OCI-M1 (cell line): ENCODE measurements around the gene GLI3.
A peak's percentile ranks its signal among the peaks of the same experiment; 100 is the strongest.

Experiments used
- DNase-seq: peaks from one replicate; lab custom pipeline; 2025; lab: John Stamatoyannopoulos, UW

Gene GLI3

DNA sequence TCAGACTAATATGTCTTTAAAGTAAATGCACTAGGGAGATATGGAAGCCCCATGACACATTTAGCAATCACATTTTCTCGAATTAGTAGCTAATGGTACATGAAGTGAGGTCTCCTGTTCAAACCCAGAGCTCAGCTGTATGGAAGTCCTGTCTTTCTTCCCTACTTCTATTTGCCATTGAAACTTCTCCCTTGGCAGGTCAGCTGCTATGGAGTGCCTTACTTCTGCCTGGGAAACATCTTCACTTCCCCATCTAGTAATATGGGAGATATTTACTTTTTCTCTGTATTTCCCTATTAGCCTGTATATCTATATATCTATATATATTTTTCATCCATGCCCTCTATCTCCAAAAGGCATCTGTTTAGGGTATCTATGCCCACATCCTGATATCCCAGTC lies 308.8 kb downstream of the GLI3 start:
- no peak for DNase-seq

DNA sequence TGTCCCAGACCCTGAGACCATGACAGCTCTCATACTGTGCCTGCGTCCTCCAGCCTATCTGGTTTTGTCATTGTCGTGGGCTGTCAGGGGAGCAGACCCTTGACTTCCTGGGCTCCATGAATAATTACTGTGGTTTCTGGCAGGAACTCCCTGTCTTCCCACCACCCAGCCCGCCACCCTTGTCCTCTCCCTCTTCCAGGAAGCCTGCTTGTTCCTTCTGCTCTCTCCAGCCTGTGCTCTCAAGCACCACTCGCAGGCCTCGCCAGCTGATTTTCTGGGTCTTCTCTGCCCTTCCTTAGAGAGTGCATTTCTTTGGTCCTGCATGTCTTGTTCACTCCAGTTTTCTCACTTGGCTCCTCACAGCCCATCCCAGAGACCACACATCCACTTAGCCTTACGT lies 309.6 kb downstream of the GLI3 start:
- no peak for DNase-seq

- DNase-seq: no peak
Observed at GRCh38 chr7:41925946-41926345, 311.1 kb downstream of the GLI3 start.

DNA sequence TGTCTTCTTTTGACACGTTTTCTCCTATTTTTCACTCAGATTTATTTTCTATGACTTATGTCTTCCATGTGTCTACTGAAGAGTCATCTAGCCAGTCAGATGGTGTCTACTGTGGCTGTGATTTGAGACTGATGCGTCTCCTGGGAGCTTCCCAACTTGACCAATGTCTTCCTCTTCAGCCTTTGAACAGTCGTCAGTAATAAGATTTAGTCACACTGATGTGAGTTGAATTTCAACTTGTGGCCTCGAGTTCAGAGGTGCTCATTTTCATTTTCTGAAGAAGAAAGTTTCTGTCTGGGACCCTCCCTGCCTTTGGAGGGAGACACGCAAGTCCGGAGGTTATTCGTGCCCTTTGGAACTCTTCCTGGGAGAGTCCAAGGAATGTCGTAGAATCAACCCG lies 312.2 kb downstream of the GLI3 start:
- DNase-seq: no peak

- DNase-seq: no peak
Observed at GRCh38 chr7:41922373-41922772, 314.6 kb downstream of the GLI3 start.

GRCh38 chr7:41921453-41921981 lies 315.5 kb downstream of the GLI3 start:
- DNase-seq: no peak

DNA sequence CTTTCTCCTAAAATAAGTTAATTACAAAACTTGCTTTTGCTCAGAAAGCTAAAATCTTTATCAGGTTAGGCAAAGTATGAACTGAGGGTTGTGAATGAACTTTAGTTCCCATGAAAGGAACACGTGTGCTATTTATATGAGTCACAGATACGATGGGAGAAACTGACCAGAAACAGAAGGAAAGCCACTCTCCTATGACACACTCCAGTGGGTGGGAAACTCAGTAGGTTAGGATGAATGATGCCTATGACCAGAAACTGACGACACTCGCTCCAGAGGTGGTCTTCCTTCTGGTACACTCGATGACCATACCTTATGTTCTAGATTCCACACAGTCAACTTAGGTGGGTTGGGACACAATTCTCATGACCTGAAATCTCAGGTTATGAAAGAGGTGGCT lies 318.4 kb downstream of the GLI3 start:
- DNase-seq: no peak

DNA sequence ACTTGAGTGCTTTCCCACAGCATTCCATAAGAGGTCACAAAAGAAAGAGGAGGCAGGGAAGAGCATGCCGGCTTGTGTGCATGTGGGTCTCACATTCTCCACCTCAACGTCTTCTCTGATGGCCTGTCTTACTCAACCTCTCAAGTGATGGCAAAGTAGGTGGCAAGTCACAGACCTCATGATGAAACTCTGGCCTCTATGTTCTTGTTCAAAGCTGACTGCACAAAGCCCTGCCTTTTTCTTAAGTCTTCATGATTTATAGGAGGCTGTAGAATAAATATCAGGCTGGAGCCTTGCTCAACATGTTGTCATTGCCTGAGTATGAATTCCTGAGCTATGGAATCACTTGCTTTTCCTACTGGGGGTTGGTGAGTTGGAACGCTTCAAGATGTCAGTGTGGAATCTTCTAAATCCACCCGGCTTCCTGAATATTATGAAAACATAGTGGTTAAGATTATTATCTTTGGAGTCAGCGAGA lies 320.5 kb downstream of the GLI3 start:
- DNase-seq: no peak

- peak; percentile 1 for DNase-seq
Observed at GRCh38 chr7:41915871-41916270, 321.1 kb downstream of the GLI3 start.

DNA sequence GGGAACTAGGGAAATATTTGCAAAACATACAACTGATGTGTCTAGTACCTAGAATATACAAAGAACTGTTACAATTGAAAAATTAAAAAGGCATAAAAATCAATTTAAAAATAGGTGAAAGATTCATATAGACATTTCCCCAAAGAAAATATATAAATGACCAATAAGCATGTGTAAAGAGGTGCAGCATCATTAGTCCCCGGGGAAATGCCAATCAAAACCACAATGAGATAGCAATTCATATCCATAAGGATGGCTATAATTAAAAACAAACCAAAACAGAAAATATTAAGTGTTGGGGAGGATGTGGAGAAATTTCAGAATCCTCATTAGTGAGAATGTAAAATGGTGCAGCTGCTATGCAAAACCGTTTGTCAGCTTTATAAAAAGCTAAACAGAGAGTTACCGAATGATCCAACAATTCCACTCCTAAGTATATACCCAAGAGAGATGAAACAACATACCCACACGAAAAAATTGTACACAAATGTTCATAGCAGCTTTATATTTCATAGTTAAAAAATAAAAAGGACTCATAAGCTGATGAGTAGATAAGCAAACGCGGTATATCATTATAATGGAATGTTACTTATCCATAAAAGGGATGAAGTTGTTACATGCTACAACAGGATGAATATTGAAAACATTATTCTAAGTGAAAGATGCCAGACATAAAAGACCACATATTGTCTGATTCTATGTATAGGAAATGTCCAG lies 324.0 kb downstream of the GLI3 start:
- no peak for DNase-seq

- no peak for DNase-seq
Observed at GRCh38 chr7:41912426-41912825, 324.6 kb downstream of the GLI3 start.

- no peak for DNase-seq
Observed at GRCh38 chr7:41911792-41912191, 325.2 kb downstream of the GLI3 start.
